Measurements from ENCODE around the gene TNRC6B.
"Not testable (repeated sequence)": the region's sequence is repeated elsewhere in the genome, so short reads cannot be mapped to it uniquely, and the experiment has no call there.

DNA sequence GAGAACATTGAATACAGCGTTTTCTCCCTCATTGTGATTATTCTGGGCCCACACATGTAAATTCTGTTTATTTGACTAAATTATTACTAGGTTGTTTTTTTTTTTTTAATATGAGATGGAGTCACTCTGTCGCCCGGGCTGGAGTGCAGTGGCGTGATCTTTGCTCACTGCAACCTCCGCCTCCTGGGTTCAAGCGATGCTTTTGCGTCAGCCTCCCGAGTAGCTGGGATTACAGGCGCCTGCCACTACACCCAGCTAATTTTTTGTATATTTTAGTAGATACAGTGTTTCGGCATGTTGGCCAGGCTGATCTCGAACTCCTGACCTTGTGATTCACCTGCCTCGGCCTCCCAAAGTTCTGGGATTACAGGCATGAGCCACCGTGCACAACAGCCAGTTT, 5.9 kb downstream of the TNRC6B start:
- TF ChIP-seq POLR2A (IDR thresholded peaks at IDR 0.05; ENCODE audit: extremely low read depth, insufficient read length); MYC (IDR thresholded peaks at IDR 0.05; ENCODE audit: low read depth, low read length): not testable (repeated sequence)
- TF ChIP-seq, protein P1, sequence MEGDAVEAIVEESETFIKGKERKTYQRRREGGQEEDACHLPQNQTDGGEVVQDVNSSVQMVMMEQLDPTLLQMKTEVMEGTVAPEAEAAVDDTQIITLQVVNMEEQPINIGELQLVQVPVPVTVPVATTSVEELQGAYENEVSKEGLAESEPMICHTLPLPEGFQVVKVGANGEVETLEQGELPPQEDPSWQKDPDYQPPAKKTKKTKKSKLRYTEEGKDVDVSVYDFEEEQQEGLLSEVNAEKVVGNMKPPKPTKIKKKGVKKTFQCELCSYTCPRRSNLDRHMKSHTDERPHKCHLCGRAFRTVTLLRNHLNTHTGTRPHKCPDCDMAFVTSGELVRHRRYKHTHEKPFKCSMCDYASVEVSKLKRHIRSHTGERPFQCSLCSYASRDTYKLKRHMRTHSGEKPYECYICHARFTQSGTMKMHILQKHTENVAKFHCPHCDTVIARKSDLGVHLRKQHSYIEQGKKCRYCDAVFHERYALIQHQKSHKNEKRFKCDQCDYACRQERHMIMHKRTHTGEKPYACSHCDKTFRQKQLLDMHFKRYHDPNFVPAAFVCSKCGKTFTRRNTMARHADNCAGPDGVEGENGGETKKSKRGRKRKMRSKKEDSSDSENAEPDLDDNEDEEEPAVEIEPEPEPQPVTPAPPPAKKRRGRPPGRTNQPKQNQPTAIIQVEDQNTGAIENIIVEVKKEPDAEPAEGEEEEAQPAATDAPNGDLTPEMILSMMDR (IDR thresholded peaks at IDR 0.05; ENCODE audit: low read depth, low read length) = not testable (repeated sequence)
